HS-27A (cell line): ENCODE results near the gene RPTOR.
A peak's percentile ranks its signal among the peaks of the same experiment; 100 is the strongest.

Experiments used
- DNase-seq: peaks from one replicate; pipeline ENCODE4 v3.0.0-alpha.2; 2012; ENCODE audit warnings: low read depth, missing footprints

RPTOR gene

GRCh38 chr17:80918731-80919130 lies 374.1 kb downstream of the RPTOR start:
- no peak for DNase-seq

DNA sequence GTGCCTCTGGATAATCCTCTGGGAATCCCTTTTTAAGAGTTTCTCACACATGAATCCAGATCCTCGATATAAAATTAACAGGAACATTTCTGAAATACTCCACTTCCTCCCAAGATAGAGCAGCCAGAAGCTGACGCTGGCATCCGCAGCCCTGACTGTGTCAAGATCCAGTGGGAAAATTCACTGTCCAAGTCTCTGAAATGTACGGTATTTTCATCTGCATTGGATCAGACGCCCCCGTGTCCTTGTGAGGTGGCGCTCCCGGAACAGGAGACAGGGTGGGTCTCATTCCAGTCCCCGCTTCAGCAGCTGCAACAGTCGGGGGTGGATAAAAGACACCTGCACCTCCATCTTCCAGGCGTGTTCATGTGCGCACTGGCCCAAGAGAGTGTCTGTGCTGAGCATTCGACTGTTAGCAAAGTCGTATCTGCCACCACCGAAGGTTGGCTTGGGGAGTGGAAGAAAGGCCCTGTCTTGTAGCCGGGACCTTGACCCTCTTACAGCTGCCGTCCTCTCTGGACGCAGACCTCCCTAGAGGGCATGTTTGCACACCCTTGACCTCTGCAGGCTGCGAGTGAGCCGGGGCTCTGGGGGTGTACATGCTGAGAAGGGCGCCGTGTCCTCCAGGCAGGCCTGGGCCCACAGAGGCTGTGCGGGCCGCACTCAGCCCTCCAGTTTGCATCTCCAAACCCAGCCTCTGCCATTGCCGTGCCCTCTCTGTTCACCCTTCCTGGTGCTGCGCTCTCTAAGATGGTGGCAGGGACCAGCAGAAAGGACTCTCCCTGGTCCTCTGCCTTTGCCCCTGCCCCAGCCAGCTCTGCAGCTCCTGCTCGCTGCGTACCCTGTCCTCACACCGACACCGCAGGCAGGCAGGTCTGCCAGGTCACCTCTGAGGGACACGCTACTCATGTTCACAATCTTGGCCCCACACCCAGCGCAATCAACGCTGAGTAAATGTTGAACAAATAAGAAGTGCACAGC lies 375.0 kb downstream of the RPTOR start:
- no peak for DNase-seq

- DNase-seq: no peak
Observed at GRCh38 chr17:80920441-80920840, 375.8 kb downstream of the RPTOR start.

GRCh38 chr17:80921159-80921558 lies 376.5 kb downstream of the RPTOR start:
- DNase-seq: no peak

DNA sequence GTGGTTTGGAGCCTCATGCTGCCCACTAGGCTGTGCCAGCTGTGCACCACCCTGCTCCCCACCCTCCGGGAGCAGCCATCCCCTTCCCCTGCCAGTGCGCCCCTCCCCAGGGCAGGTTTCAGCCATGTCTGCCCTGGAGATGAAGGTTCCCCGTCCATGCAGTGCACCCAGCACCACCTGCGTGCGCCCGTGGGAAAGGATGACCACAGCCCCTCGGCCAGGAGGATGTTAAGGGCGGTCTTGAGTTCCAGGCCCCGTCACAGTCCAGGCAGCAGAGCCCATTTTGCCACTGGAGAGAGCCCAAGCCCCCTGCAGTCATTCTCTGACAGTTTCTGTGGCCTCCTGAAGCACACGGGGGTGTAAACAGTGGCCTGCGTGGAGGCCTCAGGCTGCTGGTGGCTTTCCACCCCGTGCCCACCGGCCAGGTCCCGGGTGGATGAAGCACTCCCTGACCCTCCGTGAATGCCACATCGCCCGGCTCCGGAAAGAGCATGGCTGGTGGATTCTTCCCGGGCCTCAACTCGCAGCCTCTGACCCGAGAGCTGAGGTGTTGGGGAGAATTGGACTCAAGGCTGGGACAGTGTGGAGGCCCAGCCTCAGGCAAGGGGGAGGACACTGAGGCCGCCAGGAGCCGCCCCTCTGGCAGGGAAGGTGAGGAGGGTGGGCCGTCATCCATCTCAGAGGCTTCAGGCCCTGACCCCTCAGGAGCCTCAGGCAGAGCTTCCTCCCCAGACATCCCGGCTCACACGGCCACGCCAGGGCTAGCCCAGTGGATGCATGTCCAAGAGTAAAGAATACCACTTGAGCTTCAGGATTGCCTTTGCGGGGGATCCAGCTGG lies 377.3 kb downstream of the RPTOR start:
- no peak for DNase-seq

- no peak for DNase-seq
Observed at GRCh38 chr17:80922580-80923160, 378.0 kb downstream of the RPTOR start.

GRCh38 chr17:80923211-80924110 lies 378.8 kb downstream of the RPTOR start:
- DNase-seq: no peak

GRCh38 chr17:80924111-80924806 lies 379.6 kb downstream of the RPTOR start:
- DNase-seq: no peak

- DNase-seq: no peak
Observed at GRCh38 chr17:80924807-80925610, 380.4 kb downstream of the RPTOR start.

GRCh38 chr17:80925688-80926335 lies 381.2 kb downstream of the RPTOR start:
- DNase-seq: no peak

- no peak for DNase-seq
Observed at GRCh38 chr17:80926591-80927250, 382.1 kb downstream of the RPTOR start.

DNA sequence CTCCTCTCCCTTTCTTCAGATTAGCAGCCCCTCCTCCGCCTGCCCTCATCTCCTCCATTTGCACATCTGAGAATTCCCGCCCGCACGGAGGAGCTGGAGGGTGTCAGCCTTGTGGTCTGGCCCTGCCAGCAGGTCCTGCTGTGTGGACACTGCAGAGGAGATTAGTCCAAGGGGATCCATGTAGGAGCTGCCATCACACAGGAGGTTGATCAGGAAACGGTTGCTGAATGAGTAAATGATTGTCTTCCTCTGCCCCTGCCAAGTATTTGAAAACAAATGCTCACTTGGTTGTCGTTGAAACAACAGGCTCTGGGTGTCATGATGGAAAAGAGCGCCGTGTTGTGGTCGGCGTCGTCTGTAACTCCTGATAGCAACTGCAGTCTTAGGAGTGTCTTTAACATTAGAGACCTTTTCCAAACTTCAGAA lies 383.2 kb downstream of the RPTOR start:
- DNase-seq: no peak

- DNase-seq: no peak
Observed at GRCh38 chr17:80929449-80929848, 384.8 kb downstream of the RPTOR start.

GRCh38 chr17:80930335-80931279 lies 386.0 kb downstream of the RPTOR start:
- DNase-seq: no peak

- peak; percentile 29 for DNase-seq
Observed at GRCh38 chr17:80931421-80932265, 387.0 kb downstream of the RPTOR start.

- DNase-seq: no peak
Observed at GRCh38 chr17:80935526-80935925, 390.9 kb downstream of the RPTOR start.

DNA sequence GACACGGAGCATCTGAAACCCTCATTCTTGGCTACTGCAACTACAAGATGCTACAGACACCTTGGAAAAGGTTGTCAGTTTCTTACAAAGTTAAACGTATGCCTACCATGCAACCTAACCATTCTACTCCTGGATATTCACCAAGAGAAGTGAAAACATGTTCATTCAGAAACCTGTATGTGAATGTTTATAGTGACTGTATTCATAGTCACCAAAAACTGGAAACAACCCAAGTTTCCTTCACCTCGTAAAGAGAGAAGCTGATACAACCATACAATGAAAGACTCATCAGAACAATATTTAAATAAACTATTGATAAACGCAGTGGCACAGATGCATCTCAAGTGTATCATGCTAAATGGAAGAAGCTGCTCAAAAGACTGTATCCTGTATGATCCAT lies 391.6 kb downstream of the RPTOR start:
- no peak for DNase-seq
